ENCODE measurements around the gene LRMDA. TPM values are rescaled to one million over a fixed set of nuclear protein-coding genes. Genes with fewer than 3 reads are reported as not detected.
A peak's percentile ranks its signal among the peaks of the same experiment; 100 is the strongest.

LRMDA gene
- total and polyA plus RNA-seq, 2 of the 4 experiments (the other 2 are of a cell fraction), result 0.07 TPM; not detected in 1

- dilution Hi-C loops (cut with HindIII; ENCODE audit: low sequenced_read_pairs, unreplicated experiment), result no loop called here
- H2AFZ ChIP-seq (replicated peaks; ENCODE audit: low read length, poor library complexity), result no peak overlapping the region
Observed at GRCh38 chr10:76492678-76493472, 1061.5 kb downstream of the LRMDA start.

More at GRCh38 chr10:76492678-76493472, 1061.5 kb downstream of the LRMDA start:
- DNase-seq, result no peak
- no peaks in the 10 kb centered on the region for H3K79me1 ChIP-seq (ENCODE audit: low read depth in 1 of 2, low read length in 2 of 2)
- ATAC-seq (ENCODE audit: low read depth), result no peak
- no peak overlapping the region for H2BK15ac ChIP-seq (ENCODE audit: low read depth, low read length)
- no peak overlapping the region for H3K9ac ChIP-seq (ENCODE audit: low read depth, low read length)
- ChIA-PET POLR2A (ENCODE audit: unreplicated experiment) (no interaction called here), CTCF (interaction anchor here (0.5 to 0.8 kb wide), 3 partner anchors 10 to 24 kb away, joined by 3 read pairs; no protein-coding TSS in a partner anchor)
- no peak overlapping the region; the same call in 1 of the 2 replicates for H3K18ac ChIP-seq (ENCODE audit: low read depth, low read length)
- no peaks in the 10 kb centered on the region for H4K20me1 ChIP-seq (ENCODE audit: insufficient read depth, low read length)
- H3K36me3 ChIP-seq (ENCODE audit: control insufficient read depth, insufficient read depth, low read length), result no peaks in the 10 kb centered on the region
- no TSS peak for BruUV-seq (replicated peaks)
- H2BK20ac ChIP-seq (ENCODE audit: low read depth, low read length), result peak overlapping the region; percentile 35; the same call in 1 of the 2 replicates
- H4K8ac ChIP-seq (ENCODE audit: low read depth in 2 of 2, low read length in 2 of 2), result no peak overlapping the region
- no peak overlapping the region for H4K5ac ChIP-seq (ENCODE audit: low read depth, low read length)
- no peaks in the 10 kb centered on the region for H3K27me3 ChIP-seq (ENCODE audit: control insufficient read depth, insufficient read depth, low read length)
- TF ChIP-seq POLR2A (IDR thresholded peaks at IDR 0.05; ENCODE audit: low read depth, low read length), result no peak
- TF ChIP-seq MXI1 (IDR thresholded peaks at IDR 0.05; ENCODE audit: borderline replicate concordance, low read depth, low read length), result no peak
- TF ChIP-seq, protein P1, sequence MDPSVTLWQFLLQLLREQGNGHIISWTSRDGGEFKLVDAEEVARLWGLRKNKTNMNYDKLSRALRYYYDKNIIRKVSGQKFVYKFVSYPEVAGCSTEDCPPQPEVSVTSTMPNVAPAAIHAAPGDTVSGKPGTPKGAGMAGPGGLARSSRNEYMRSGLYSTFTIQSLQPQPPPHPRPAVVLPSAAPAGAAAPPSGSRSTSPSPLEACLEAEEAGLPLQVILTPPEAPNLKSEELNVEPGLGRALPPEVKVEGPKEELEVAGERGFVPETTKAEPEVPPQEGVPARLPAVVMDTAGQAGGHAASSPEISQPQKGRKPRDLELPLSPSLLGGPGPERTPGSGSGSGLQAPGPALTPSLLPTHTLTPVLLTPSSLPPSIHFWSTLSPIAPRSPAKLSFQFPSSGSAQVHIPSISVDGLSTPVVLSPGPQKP (IDR thresholded peaks at IDR 0.05; ENCODE audit: borderline replicate concordance, low read depth, low read length), result no peak
- no peak for TF ChIP-seq RFX5 (IDR thresholded peaks at IDR 0.05; ENCODE audit: low read depth, low read length)
- TF ChIP-seq MAFK (IDR thresholded peaks at IDR 0.05; ENCODE audit: low read depth, low read length), result no peak
- no peak for TF ChIP-seq RCOR1 (IDR thresholded peaks at IDR 0.05; ENCODE audit: insufficient replicate concordance, low read length)
- no peak for TF ChIP-seq BHLHE40 (IDR thresholded peaks at IDR 0.05; ENCODE audit: low read depth, low read length)
- TF ChIP-seq CHD1 (IDR thresholded peaks at IDR 0.05; ENCODE audit: low read depth, low read length), result no peak
- no peak for TF ChIP-seq CEBPB (IDR thresholded peaks at IDR 0.05; ENCODE audit: low read depth, low read length)
- TF ChIP-seq CTCF (conservative IDR thresholded peaks at IDR 0.05; ENCODE audit: low read depth, low read length), result no peak
- no peak for TF ChIP-seq FOS (IDR thresholded peaks at IDR 0.05; ENCODE audit: low read depth, low read length)
- TF ChIP-seq MAZ (IDR thresholded peaks at IDR 0.05; ENCODE audit: borderline replicate concordance, low read depth, low read length), result no peak
- peaks cover 9% of the 10 kb centered on the region for H3K9me3 ChIP-seq (ENCODE audit: control insufficient read depth, insufficient read depth, low read length)
- H3K27ac ChIP-seq (ENCODE audit: insufficient read depth, low read length), result no peak overlapping the region
- H3K56ac ChIP-seq (ENCODE audit: extremely low read depth, insufficient read depth, low read length), result no peak overlapping the region
- no peak overlapping the region; the same call in 1 of the 2 replicates for H2AK5ac ChIP-seq (ENCODE audit: low read depth, low read length)
- no peaks in the 10 kb centered on the region for H3K4me1 ChIP-seq (ENCODE audit: control insufficient read depth, insufficient read depth, low read length)
- H3K4me2 ChIP-seq (ENCODE audit: low read depth, low read length), result no peak overlapping the region
- intact Hi-C loops (cut with micrococcal nuclease), result no loop called here
- H4K91ac ChIP-seq (ENCODE audit: insufficient read depth, low read depth, low read length), result peak overlapping the region; percentile 34; the same call in 1 of the 2 replicates
- H3K14ac ChIP-seq (replicated peaks; ENCODE audit: low read depth, low read length), result 0 out of 2 replicates have a peak overlapping the region, but pooled peaks have one; percentile 13
- no peak overlapping the region for H3K23ac ChIP-seq (ENCODE audit: low read depth, low read length)
- peak overlapping the region; percentile 20 for H2BK120ac ChIP-seq (ENCODE audit: low read depth, low read length)
- in situ Hi-C loops (cut with MboI; ENCODE audit: low sequenced_read_pairs), result no loop called here
- H3K9me1 ChIP-seq (ENCODE audit: insufficient read depth, low read length), result no peaks in the 10 kb centered on the region
- no peak overlapping the region for H2BK5ac ChIP-seq (ENCODE audit: low read depth, low read length, poor library complexity, severe bottlenecking)
- no peak overlapping the region for H3K4me3 ChIP-seq (ENCODE audit: insufficient read depth, low read depth, low read length)
- 93% methylated on average over 3 of the region's 5 CpGs; no CpG with 5 or more reads in 1 of the 2 experiments for WGBS, 2 experiments (ENCODE audit: extremely low coverage in 2 of 2, insufficient read length in 1 of 2)
- H3K4ac ChIP-seq (ENCODE audit: low read depth, low read length), result peak overlapping the region; percentile 56; the same call in 1 of the 2 replicates
- H2AK9ac ChIP-seq (replicated peaks; ENCODE audit: low read depth, low read length, poor library complexity), result no peak overlapping the region

All from IMR-90 (cell line).